Ovary (tissue), 3 donors: ENCODE data around the gene CYTH1.

Source experiments
- EP300 ChIP-seq: sonication (generic); formaldehyde crosslinking; IDR thresholded peaks from one replicate; pipeline ENCODE4 v1.6.1; 2017; ENCODE audit warnings: antibody characterized with exemption
- POLR2A ChIP-seq: fragments of 450-650 bp; IDR thresholded peaks from one replicate; pipeline ENCODE4 v1.6.1; 2017; ENCODE audit warnings: antibody characterized with exemption, mild to moderate bottlenecking, moderate library complexity
- TF ChIP-seq, protein P1 (sequence below), 3 donors: fragments of 450-650 bp in 2 of 3; fragments of 200-600 bp in 1 of 3; IDR thresholded peaks; one replicate each; pipeline versions ENCODE4 v1.5.1 to v1.8.0; 2016 to 2022; ENCODE audit warnings: antibody characterized with exemption in 3 of 3, mild to moderate bottlenecking in 1 of 3
- donor health status: DM: no; HTN: no; CAD: no.

DNA sequence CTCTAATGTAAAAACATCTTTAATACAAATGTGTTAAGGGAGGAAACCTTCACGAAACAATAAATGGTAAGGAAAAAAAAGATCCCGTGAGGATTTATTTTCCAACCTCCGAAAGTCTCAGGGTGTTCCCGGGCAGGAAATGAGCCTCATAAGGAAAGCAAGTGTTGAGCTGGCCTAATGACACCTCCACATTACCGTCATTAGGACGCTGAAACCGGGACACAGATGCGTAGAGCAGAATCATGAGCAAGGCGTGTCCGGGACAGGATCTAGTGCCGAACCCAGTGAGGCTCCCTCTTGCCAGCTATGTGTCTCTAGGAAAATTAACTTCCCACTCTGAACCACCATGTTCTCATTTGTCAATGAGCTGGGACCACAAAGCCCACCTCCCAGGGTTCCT, 22.7 kb upstream of the CYTH1 start:
- TF ChIP-seq, protein P1, sequence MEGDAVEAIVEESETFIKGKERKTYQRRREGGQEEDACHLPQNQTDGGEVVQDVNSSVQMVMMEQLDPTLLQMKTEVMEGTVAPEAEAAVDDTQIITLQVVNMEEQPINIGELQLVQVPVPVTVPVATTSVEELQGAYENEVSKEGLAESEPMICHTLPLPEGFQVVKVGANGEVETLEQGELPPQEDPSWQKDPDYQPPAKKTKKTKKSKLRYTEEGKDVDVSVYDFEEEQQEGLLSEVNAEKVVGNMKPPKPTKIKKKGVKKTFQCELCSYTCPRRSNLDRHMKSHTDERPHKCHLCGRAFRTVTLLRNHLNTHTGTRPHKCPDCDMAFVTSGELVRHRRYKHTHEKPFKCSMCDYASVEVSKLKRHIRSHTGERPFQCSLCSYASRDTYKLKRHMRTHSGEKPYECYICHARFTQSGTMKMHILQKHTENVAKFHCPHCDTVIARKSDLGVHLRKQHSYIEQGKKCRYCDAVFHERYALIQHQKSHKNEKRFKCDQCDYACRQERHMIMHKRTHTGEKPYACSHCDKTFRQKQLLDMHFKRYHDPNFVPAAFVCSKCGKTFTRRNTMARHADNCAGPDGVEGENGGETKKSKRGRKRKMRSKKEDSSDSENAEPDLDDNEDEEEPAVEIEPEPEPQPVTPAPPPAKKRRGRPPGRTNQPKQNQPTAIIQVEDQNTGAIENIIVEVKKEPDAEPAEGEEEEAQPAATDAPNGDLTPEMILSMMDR (IDR thresholded peaks at IDR 0.05), result no peak
- TF ChIP-seq POLR2A (no peak), EP300 (no peak)
